AG04450 (cell line): ENCODE measurements around the gene SH3TC1. TPM values are rescaled to one million over a fixed set of nuclear protein-coding genes. Genes with fewer than 3 reads are reported as not detected.

ENCODE experiments used
- CTCF ChIA-PET: fragments of 300-600, 350-600 bp; formaldehyde crosslinking; extraction: SDS; loops from one replicate; lab custom pipeline; 2022; ENCODE audit warnings: antibody characterized with exemption, inconsistent platforms; lab: Charles Lee
- POLR2A ChIA-PET: fragments of 350-600 bp; formaldehyde crosslinking; extraction: SDS; loops from one replicate; lab custom pipeline; 2021; ENCODE audit warnings: antibody characterized with exemption, inconsistent platforms; lab: Yijun Ruan, JAX
- DNase-seq: peaks from one replicate; pipeline ENCODE4 v3.0.0-alpha.2; 2011; ENCODE audit warnings: low read depth, low spot score
- H3K27ac ChIP-seq: one replicate; pipeline ENCODE4 v1.5.1; 2012; ENCODE audit warnings: low read depth, low read length, control low read depth
- H3K27me3 ChIP-seq: one replicate; pipeline ENCODE4 v1.6.0; 2012; ENCODE audit warnings: low read length; ENCODE audit not compliant: control insufficient read depth, insufficient read depth
- H3K4me3 ChIP-seq: 2 replicates; pipeline ENCODE4 v1.5.1; 2011; ENCODE audit warnings: mild to moderate bottlenecking, low read depth, low read length, control low read depth
- H3K9me3 ChIP-seq: 2 replicates; pipeline ENCODE4 v1.5.1; 2012; ENCODE audit warnings: low read length; ENCODE audit not compliant: control insufficient read depth, insufficient read depth
- polyA plus RNA-seq: library from polyadenylated mRNA; depleted of rRNA; stranded (reverse); fragments of >200 nt; gene quantifications from 2 replicates; pipeline ENCODE4 v1.2.3, GENCODE V29; 2011
- TF ChIP-seq, protein P1 (sequence below): IDR thresholded peaks from 2 replicates; pipeline ENCODE4 v1.5.1; 2011; ENCODE audit warnings: low read depth, low read length, control low read depth, inconsistent platforms

SH3TC1 gene
- polyA plus RNA-seq, 1 experiment: 0.98 TPM

DNA sequence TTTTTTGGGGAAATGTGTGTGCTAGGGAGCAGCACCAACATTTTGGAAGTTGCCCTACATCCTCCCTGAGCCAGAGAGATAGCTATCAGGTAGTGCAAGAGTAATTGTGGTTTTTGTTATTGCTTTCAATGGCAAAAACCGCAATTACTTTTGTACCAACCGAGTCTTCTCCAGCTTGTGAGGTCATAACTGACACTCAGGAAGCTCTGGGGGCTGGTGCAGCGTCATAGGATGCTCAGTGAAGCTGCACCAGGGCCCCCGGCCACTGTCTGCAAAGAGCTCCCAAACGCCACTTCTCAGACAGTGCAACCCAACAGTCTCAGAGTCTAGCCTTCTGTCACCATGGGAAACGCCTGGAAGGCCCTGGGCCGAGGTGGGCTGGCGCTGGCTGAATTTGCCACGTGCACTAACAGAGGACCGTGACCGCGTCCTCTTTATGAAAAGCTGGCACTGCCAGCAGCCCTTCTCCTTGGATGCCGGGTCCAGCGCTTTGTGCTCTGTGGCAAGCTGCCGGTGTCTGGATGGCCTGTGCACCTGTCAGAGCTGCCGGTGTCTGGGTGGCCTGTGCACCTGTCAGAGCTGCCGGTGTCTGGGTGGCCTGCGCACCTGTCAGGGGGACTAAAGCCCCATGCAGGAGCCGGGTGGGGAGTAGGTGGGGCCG, 19.4 kb downstream of the SH3TC1 start:
- peaks cover 4% of the 10 kb centered on the region for H3K27me3 ChIP-seq
- H3K4me3 ChIP-seq: no peak overlapping the region
- TF ChIP-seq, protein P1, sequence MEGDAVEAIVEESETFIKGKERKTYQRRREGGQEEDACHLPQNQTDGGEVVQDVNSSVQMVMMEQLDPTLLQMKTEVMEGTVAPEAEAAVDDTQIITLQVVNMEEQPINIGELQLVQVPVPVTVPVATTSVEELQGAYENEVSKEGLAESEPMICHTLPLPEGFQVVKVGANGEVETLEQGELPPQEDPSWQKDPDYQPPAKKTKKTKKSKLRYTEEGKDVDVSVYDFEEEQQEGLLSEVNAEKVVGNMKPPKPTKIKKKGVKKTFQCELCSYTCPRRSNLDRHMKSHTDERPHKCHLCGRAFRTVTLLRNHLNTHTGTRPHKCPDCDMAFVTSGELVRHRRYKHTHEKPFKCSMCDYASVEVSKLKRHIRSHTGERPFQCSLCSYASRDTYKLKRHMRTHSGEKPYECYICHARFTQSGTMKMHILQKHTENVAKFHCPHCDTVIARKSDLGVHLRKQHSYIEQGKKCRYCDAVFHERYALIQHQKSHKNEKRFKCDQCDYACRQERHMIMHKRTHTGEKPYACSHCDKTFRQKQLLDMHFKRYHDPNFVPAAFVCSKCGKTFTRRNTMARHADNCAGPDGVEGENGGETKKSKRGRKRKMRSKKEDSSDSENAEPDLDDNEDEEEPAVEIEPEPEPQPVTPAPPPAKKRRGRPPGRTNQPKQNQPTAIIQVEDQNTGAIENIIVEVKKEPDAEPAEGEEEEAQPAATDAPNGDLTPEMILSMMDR: no peak
- H3K27ac ChIP-seq: no peak overlapping the region
- H3K9me3 ChIP-seq: no peaks in the 10 kb centered on the region; the same call in 1 of the 2 replicates
- DNase-seq: no peak
- POLR2A ChIA-PET: no interaction called here
- CTCF ChIA-PET: interaction anchor here (1.4 kb wide), 1 partner anchor 42 kb away, joined by 4 read pairs; no protein-coding TSS in a partner anchor

DNA sequence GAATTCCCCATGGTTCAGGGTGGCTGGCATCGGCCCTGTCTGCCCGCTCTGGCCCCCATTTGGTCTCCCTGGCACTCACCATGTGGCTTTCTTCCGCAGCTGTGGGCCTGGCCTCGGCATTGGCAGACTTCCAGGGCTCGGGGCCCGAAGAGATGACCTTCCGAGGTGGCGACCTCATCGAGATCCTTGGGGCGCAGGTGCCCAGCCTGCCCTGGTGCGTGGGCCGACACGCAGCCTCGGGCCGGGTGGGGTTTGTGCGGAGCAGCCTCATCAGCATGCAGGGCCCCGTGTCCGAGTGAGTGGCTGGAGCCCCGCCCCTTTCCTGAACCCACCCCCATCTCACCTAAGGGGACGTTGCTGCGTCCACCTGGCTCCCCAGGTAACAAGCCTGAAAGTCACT, 20.1 kb downstream of the SH3TC1 start:
- Histone ChIP-seq H3K4me3 (no peak overlapping the region), H3K9me3 (no peaks in the 10 kb centered on the region; the same call in 1 of the 2 replicates), H3K27ac (no peak overlapping the region), H3K27me3 (no peaks in the 10 kb centered on the region)
- CTCF ChIA-PET: interaction anchor here (1.4 to 2.6 kb wide), 2 partner anchors 43 to 184 kb away, joined by 4 to 7 read pairs; no protein-coding TSS in a partner anchor
- POLR2A ChIA-PET: interaction anchor here (0.5 kb wide), 1 partner anchor 8 kb away, joined by 6 read pairs; no protein-coding TSS in a partner anchor
- TF ChIP-seq, protein P1: no peak
- DNase-seq: no peak

DNA sequence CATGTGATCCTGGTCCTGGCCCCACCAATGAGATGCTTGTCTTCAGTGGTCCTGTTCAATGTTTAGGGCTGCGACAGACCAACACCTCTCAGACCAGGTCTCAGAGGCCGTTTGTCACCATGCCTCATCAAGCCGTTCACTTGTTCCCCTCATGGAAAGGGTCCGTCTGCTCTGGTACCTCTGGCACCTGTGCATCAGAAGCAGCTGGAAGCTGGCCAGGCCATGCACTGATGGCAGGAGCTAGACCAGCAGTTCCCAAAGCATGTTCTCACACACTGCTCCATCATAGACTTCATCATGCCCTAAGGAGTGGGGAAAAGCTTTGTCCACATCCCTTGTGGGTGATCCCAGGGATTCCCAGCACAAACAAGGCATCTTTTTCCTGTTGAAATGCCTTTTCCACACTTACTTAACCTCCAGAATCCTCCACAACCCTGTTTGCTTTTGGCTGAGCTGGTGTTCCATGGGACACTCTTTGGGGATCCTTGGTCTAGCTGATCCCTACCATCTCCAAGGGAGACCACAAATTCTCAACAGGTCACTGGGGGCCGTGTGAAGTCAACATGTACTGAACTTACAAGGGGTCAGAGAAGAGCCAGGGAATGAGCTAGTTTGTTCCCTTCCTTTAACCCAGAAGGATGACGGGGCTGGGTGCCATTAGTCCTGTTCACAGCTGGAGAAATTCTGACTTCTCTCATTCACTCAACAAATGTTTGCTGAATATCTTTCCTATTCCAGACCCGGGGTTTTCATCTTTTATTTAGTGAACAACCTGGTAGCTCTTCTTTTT, 21.8 kb downstream of the SH3TC1 start:
- Histone ChIP-seq H3K4me3 (no peak overlapping the region), H3K9me3 (no peaks in the 10 kb centered on the region; the same call in 1 of the 2 replicates), H3K27ac (no peak overlapping the region), H3K27me3 (peaks cover 2% of the 10 kb centered on the region)
- DNase-seq: no peak
- ChIA-PET CTCF (interaction anchor here (0.8 to 2.6 kb wide), 3 partner anchors 20 to 182 kb away, joined by 4 to 11 read pairs (median 7); no protein-coding TSS in a partner anchor), POLR2A (interaction anchor here (2.0 kb wide), 1 partner anchor 22 kb away, joined by 5 read pairs; the partner anchor contains the start of gene SH3TC1)
- TF ChIP-seq, protein P1: no peak

DNA sequence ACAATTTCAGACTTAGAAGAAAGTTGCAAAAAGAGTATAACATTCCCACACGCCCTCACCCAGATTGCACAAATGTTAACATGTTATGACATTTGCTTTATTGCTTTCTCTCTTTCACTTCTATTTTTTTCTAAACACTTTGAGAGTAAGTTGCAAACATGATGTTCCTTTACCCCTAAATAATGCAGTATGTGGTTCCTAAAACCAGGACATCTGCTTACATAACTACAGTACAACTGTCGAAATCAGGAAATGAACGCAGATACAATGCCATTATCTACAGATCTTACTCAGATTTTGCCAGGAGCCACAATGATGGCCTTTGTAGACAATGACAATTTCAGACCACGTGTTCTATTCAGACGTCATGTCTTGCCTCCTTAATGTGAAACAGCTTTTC, 22.4 kb downstream of the SH3TC1 start:
- no peak overlapping the region for H3K4me3 ChIP-seq
- peaks cover 2% of the 10 kb centered on the region for H3K27me3 ChIP-seq
- ChIA-PET CTCF (interaction anchor here (0.8 to 2.6 kb wide), 3 partner anchors 19 to 181 kb away, joined by 4 to 11 read pairs (median 7); no protein-coding TSS in a partner anchor), POLR2A (interaction anchor here (2.0 kb wide), 1 partner anchor 22 kb away, joined by 5 read pairs; the partner anchor contains the start of gene SH3TC1)
- TF ChIP-seq, protein P1: no peak
- H3K9me3 ChIP-seq: no peaks in the 10 kb centered on the region; the same call in 1 of the 2 replicates
- no peak for DNase-seq
- no peak overlapping the region for H3K27ac ChIP-seq
